Left forelimb (tissue), 1 donor: ENCODE results near the gene PPP2R2C.

Source experiments
- DNase-seq: peaks from one replicate; pipeline ENCODE4 v3.0.0-alpha.2; 2018; ENCODE audit warnings: low spot score

Gene PPP2R2C

DNA sequence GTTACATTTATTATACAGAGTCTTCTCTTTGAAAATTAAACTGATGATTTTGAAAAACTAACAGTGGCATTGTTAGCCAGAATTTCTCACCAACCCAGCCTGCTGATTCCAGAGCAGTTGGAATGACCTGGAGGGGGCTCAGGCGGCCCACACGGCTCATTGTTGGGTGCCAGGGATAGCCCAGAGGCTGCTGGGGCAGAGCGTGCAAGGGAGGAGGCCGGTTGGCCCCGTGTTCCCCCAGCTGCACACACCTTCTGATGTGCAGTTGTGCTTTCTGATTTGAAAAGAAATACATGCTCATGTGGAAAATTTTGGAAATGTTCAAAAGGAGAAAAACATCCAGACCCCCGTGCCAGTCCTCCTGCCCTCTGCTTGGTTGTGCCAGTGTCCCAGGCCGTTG lies 182.2 kb downstream of the PPP2R2C start:
- no peak for DNase-seq

DNA sequence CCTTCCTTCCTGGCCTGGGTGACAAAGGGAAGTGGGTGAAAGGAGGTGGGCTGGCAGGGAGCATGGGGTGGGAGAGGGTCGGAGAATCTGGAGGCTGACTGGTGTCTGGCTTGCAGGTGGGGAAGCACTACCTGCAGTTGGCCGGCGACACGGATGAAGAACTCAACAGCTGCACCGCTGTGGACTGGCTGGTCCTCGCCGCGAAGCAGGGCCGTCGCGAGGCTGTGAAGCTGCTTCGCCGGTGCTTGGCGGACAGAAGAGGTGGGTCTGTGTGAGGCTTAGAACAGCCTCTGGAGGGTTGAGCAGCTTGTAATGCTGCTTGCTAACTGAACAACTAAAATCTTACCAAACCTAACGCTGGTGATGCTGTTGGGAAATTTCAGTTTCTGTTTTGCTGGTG lies 183.5 kb downstream of the PPP2R2C start:
- DNase-seq: no peak

DNA sequence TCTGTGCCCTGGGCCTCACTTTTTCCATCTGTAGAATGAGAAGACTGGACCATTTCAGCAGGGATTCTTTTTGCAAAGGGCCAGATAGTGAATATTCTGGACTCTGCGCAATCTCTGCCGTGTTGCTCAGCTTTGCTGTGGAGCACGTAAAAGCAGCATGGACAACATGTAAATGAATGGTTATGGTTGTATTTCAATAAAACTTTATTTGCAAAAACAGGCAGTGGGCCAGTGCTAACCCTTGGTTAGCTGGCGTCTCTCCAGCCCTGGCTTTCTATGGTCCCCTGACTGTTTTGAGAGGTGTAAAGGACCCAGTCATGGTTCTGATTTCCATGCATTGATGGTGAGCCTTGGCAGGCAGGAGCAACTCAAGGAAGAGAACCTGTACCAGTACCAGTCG lies 184.1 kb downstream of the PPP2R2C start:
- no peak for DNase-seq

DNA sequence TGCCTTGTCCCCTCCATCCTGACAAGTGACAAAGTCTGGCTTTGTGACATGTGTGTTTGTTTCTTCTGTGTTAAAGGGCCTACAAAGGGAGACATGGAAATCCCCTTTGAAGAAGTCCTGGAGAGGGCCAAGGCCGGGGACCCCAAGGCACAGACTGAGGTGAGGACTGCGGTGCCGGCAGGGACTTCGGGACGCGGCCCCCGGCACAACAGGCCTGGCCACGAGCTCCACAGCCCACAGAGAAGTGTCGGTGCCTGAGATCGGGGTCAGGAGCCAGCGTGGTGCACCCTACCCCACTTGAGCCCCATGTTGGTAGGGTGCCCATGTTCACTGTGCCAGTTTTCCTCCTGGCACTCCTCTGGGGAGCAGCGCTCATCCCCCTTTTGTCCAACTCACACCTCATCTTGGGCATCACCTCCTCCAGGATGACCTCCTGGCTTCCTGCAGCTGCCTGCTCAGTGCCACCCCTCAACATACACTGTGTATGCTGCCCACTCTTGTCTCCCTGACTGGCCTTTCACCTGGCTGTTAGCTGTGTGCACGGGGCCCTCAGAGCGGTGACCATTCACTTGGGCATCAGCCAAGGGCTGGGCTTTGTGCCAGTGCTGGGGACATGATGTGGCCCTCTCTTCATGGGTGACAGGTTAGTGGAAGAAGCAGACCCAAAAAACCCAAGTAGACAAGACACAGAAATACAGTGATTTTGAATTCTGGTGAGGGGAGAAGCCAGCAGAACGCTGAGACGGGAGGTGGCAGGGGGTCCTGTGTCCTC lies 185.2 kb downstream of the PPP2R2C start:
- DNase-seq: no peak

DNA sequence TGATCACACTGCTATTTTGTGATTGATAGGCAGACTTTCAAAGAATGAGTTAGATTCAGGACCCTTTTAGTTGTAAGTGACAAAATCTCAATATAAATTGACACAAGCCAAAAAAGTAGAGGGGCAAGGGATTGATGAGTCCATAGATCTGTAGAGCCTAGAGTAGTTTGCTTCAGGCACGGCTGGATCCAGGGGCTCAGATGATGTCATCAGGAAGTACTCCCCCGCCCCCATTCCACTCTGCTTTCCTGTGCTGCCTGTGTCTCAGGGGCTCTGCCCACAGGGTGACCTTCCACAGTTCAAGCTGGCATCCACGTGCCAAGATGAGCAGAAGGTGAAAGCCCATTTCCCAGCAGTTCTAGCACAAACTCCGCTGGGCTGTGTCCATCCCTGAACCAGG lies 189.1 kb downstream of the PPP2R2C start:
- DNase-seq: no peak

DNA sequence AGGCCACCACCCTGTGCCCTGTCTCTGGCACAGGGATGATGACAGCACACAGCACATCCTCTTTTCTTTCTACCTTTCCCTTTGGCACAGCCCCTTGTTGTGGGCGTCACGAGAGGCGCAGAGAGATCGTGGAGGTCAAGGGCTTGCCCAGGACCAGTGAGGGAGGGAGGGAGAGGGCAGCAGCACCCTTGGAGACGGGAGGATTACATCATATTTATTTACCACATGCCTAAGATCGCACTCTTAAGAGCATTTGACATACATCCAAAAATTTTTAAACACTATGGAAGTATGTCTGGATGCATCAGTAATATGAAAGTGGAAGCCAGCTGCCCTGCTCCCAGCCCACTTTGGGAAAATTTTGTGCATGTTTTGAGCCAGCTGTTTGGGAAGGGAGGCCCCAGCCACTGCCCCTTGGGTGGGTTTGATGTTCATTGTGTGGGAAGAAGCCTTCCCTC lies 190.1 kb downstream of the PPP2R2C start:
- DNase-seq: no peak

DNA sequence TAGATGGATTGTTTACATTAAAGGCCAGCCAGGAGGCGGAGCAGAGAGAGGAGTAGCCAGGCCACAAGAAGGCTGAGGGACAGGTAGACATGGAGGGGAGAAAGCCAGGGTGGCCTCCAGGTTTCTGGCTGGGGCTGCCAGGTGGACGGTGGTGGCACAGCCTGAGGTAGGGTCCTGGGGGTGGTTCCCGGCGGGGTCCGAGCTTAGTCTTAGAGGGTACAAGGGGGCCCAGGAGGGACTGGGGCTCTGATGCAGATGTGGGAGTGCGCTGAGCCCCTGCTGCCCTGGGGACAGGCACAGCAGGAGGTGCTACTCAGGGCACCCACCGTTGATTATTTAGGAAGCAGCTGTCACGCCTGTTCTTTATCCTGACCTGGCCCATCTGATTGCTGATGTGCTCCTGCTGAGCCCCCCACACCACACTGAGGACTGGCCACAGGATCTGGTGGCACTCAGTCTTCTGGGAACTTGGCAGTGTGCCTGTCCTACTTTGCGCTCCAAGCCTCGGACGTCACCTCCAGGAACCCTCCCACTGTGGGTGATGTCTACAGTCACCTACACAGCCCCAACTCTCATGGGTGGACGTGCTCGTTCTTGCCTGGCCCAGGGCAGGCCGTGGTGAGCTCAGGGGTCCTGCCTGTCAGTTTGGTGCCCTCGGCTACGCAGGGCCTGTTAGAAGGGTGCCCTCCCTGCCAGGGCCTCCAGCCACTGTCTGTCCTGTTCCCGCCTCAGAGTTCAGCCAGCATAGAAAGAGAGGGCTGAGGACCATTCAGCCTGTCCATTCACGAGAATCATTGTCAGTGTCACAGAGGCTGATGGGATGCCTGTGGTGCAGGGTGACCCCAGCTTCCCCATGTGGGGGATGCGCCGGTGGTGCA lies 190.7 kb downstream of the PPP2R2C start:
- no peak for DNase-seq

DNA sequence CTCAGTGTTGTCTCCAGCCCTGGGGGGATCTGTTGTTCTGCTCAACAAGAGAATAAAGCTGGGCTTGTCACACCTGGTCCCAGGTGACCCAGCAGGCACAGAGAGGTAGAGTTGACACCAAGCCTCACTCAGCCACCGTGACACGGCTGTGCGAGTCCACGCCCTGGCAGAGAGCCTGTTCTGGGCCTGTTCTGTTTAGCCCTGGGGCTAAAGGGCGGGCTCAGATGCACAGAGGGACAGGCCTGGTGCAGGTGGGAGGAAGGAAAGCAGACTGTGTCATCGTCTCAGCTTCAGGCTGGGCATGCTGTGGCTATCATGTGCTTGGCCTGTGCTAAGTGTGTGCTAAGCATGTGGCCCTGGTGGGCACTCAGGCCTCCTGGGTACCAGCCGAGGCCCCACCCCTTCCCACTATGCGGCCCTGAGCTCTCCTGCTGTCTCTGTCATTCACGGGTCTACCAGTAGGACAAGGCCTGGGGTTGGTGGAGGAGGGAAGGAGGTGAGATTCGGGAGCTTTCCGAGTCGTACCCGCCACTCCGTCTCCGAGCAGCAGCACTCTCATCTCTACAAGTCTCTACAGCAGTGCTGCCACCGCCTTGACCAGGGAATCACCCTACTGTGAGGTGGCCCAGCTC lies 191.9 kb downstream of the PPP2R2C start:
- DNase-seq: no peak

DNA sequence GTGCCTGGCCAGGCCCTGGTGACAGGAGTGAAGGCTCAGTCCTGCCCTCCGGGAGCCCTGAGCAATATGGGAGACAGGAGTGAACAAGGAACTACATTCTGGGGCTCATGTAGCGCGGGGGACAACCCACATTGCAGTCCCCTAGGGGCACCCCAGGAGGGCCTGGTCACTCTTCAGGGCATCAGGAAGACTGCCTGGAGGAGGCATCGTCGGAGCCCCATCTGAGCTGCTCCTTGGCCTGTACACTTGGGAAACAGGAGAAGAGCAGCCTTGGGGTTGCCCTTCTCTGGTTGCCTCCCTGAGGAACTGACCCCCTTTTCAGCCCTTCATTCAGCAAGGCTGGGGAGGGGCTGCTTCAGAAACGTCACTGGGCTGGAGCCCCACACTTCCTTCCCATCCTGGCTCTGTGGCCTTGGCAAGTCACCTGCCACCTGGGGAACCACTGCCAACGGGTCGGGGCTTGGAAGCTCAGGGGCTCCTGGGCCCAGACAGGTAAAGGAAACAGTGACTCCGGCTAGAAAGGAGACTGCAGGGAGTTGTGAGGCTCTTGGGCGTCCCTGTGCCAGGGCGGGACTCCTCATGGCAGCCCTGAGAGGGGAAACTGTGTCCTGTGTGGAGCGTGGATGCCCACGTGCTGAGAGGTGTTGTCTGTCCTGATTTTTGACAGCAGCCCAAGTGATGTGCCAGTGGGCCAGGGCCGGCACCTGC lies 192.7 kb downstream of the PPP2R2C start:
- no peak for DNase-seq

DNA sequence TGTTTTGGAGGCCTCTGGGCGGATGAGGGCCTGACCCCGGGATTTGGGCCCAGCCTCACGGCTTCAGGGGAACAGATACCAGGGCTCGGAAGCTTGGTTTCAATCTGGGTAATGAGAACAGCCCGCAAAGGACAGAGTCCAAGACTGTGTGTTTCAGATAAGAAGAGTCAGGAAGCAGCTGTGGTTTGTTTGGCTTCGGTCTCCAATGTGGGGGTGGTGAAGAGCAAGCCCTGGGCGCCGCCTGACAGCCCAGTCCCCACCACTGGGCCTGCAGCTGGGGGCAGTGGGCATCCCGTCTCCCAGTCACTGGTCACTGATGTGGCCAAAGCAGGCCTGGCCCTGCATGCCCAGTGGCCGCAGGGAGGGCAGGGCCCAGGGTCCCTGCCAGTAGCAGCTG lies 193.6 kb downstream of the PPP2R2C start:
- DNase-seq: no peak

DNA sequence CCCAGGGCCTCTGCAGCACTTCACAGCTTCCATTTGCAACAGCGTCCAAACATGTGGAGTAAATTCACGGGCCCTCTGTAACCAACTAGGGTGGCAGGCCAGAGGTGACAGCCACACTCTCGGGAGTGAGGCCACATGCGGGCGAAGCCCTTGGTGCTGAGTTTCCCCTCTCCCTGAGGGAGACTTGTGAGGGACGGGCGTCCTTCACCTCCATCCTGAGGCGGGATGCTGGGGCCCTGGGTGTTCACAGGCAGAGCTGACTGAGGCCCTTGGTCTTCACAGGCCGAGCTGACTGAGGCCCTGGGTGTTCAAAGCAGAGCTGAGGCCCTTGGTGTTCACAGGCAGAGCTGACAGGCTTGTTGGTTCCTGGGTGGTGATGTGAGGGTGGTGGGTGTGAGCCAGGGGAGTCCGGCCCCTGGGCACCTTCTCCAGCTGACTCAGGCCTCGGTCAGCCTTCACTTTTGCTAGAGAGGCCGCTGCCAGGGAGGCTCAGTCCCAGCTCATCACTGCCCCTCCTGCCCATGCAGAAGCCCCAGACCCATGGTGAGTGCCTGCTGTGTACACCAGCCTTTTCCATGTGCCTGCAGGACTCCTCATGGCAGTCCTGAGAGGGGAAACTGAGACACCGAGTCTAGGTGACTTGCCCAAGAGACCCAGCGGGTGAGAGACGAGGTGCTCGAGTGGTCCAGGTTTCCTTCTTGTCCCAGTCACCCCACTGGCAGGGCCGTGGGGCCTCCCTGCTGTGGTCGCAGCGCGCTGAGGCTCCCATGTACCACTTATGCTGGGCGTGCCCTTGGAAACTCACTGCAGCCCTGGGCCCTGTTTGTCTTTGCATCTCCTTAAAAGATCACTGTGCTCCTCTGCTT lies 194.2 kb downstream of the PPP2R2C start:
- DNase-seq: no peak

DNA sequence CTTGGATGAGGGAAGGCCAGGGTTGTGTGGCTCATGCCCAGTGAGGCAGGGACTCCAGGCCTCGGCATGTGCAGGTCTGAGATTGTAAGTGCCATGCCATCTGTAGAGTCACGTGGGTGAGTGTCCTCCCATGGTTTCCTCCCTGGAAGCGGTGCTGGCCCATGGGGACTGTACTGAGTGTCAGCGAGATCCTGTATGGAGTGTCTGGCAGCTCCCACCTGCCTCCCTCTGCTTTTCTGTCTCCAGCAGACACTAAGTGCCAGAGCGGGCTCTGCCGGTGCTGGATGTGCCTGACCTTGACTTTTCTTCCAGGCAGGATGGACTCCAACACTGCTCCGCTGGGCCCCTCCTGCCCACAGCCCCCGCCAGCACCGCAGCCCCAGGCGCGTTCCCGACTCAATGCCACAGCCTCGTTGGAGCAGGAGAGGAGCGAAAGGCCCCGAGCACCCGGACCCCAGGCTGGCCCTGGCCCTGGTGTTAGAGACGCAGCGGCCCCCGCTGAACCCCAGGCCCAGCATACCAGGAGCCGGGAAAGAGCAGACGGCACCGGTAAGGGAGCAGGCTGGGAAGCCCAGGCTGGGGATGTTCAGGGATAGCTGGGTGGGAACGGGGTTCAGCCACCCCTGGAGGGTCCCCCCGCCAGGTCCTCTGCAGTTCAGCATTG lies 195.1 kb downstream of the PPP2R2C start:
- DNase-seq: no peak

DNA sequence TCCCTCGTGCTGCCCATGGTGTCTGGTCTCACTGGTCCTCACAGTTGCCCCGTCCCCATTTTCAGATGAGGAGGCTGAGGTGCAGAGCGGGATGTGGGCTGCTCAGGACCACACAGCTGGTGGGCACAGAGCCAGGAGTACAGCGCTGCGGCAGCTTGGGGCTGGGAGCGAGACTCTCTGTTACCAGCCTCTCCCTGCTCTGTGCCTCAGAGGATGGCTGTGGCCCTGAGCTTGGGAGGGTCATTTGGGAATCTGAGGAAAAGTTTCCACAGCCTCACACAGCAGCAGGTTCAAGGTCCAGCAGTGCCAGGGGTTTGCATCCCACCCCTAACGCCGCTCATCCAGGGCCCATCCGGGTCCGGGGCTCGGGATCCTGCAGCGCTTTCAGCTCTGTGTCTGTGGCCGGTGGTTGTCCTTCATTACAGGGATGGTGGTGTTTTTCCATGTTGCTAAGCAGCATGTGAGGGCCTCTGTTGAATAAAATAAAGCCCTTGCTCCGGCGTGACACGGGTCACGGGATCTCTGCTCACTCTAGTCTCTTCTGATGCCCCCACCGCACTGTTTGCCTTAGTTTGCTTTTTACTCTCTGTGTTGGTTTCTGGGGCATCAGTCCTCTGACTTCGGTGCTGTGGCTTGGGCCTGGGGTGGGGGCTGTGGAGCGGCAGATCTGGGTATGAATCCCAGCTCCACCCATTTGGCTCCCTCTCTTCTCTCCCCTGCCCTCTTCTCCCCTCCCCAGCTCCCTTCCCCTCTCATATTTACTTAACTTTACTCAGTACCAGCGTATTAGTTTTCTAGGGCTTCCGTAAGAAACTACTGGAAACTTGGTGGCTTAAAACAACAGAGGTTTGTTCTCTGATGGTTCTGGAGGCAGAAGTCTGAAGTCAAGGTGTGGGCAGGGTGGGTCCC lies 196.3 kb downstream of the PPP2R2C start:
- DNase-seq: no peak

DNA sequence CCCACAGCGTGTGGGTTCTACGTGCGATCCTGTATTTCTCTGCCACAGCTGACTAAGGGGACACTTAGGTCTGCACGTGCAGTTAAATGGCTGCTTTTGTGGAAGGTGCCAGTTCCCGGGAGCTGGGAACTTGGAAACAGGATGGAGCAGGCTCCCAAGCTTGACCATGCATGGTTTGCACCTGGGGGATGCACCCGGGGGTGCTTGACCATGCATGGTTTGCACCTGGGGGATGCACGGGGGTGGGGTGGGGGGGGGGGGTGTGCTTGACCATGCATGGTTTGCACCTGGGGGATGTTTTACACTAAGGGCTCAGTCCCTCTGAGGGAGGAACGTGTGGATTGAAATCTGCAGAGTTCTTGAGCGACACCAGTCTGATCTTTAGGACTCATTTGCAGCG lies 197.1 kb downstream of the PPP2R2C start:
- no peak for DNase-seq

DNA sequence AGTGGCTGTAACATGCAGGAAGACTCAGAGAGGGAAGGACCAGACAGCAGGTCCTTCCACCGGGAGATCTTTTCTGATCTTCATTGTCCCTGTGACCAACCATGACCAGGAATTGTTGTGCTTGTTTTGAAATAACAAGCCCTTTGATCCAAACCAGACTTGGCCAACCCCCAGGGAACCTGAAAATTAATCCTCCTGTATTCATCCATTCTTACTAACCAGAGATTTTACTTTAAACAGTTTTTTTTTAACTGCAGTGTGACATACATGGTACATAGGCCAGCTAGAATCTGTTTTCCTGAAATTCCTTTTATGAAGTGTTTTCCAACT lies 198.8 kb downstream of the PPP2R2C start:
- DNase-seq: no peak

DNA sequence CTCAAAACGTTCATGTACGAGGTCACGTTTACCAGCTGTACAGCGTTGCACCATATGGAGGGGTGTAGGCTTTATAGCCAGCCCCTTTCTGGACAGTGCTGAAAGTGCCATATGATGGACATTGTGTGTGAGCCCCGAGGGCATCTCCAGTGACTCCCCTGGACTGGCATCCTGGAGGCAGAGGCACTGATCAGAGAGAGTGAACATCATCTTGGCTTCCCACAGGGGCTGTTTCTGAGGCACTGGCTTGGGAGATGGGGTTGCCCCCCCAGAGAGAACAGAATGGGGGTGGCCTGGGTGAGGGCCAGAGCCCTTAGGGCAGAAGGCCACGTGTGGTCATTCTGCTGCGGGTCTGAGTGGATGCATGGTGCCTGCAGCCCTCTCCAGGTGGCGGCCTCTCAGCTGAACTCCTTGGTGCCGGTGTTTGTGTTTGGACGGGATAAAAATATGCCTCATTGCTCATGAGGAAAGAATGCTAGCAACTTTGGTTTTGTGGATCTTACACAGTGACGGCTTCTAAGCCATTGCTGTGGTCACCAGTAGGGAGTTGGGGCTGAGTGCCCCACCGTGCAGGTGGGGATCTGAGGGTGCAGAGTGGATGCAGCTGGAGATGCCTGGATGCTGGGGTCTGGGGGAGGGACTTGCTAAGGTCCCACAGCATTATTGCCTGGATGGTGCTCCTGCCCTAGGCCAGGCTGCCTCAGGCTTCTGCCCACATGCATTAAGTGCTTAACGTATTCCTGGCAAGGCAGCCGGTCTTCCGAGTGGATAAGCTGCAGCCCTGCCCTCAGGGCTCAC lies 199.4 kb downstream of the PPP2R2C start:
- DNase-seq: no peak

DNA sequence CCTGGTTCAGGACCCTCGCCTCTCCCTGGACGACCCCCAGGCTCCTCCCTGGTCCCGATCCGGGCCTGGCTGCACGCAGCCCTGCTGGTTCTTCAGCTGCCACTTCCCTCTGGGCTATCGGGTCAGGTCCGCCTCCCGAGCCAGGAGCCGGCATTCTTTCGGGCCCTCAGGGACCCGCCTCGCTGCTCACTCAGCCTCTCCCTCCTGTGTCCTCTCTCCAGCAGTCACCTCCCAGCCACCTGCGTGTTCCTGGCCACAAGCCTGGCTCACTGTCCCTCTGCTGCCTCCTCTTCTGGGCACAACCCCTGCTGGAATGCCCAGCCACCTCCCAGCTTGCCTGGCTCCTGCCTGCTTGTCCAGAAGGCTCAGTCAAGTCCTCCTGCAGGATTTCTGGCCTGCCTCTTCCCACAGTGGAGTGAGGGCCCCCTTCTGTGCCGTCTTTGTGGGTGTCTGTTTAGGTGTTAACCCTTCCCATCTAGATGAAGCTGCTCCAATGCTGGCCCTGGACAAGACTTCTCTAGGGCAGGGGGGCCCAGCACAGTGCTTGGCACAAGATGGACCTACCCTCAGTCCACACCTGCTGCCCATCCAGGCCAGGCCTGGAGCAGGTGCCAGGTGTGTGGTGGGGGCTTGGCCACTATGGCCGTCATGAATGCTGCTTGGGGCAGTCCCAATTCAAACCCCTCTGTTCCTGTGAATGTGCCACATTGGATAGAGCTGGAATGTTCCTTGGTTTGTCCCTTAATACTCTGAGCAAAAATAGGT lies 200.5 kb downstream of the PPP2R2C start:
- no peak for DNase-seq

DNA sequence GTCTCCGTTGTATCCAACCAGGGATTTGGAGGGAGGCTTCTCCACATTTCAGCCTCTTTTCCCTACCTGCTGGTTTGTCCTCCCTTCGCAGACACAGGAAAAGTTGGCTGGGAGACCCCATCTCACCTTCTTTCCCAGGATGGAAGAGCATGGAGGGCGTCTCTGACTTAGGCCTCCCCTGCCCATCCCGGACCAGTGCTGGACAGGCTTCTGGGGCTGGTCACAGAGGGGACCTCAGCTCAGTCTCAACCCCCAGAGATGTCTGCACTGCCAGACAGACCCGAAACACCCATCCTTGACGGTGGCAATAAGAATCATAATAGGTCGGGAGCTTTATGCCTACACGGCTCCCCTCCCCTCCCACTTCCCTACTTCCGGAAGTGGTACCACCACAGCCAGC lies 201.2 kb downstream of the PPP2R2C start:
- DNase-seq: no peak
